ENCODE results near the gene GRIN1.

The GRIN1 gene

GRCh38 chr9:137205126-137206069 is 66.4 kb downstream of the GRIN1 start, which contains the start of the genes NDOR1 and TMEM203 (continued):
- TF ChIP-seq ZSCAN4 (tag by site-specific recombination; IDR thresholded peaks at IDR 0.05) (no peak), ZNF366 (tag by site-specific recombination; conservative IDR thresholded peaks at IDR 0.05) (no peak), ZNF473 (tag by site-specific recombination; IDR thresholded peaks at IDR 0.05) (no peak), KLF10 (tag by site-specific recombination; IDR thresholded peaks at IDR 0.05) (peak; percentile 72; the same call in 1 of the 2 replicates), SP3 (tag by site-specific recombination; IDR thresholded peaks at IDR 0.05) (peak; percentile 75), ZBTB26 (tag by site-specific recombination; optimal IDR thresholded peaks at IDR 0.05) (peak; percentile 79), KLF1 (tag by site-specific recombination; IDR thresholded peaks at IDR 0.05) (peak; percentile 33; the same call in 1 of the 2 replicates), ZNF521 (tag by site-specific recombination; IDR thresholded peaks at IDR 0.05) (no peak), ZEB2 (tag by site-specific recombination; IDR thresholded peaks at IDR 0.05) (0 out of 2 replicates have a peak, but pooled peaks have one; percentile 32), ZNF510 (tag by site-specific recombination; IDR thresholded peaks at IDR 0.05; ENCODE audit: insufficient replicate concordance) (no peak), ZNF792 (tag by site-specific recombination; IDR thresholded peaks at IDR 0.05) (no peak), ZNF677 (tag by site-specific recombination; IDR thresholded peaks at IDR 0.05) (no peak), ZNF26 (tag by site-specific recombination; IDR thresholded peaks at IDR 0.05) (no peak), ZNF2 (tag by site-specific recombination; IDR thresholded peaks at IDR 0.05) (peak; percentile 66; the same call in 1 of the 2 replicates), ZNF561 (tag by site-specific recombination; IDR thresholded peaks at IDR 0.05; ENCODE audit: borderline replicate concordance) (peak; percentile 86), ZBTB8A (tag by site-specific recombination; IDR thresholded peaks at IDR 0.05) (peak; percentile 78), ZNF621 (tag by site-specific recombination; IDR thresholded peaks at IDR 0.05) (no peak), ZNF580 (tag by site-specific recombination; IDR thresholded peaks at IDR 0.05) (peak; percentile 87), SP7 (tag by site-specific recombination; IDR thresholded peaks at IDR 0.05) (peak; percentile 34; the same call in 1 of the 2 replicates), PRDM1 (tag by site-specific recombination; IDR thresholded peaks at IDR 0.05) (no peak), ZNF768 (tag by site-specific recombination; IDR thresholded peaks at IDR 0.05) (no peak)

GRCh38 chr9:137206602-137207001 is 67.6 kb downstream of the GRIN1 start:
- CTCF ChIA-PET: interaction anchor here (0.7 to 1.8 kb wide), 6 partner anchors 12 to 148 kb away, joined by 3 to 9 read pairs (median 3); partner anchors contain the start of gene MAN1B1
- Histone ChIP-seq H3K27ac (ENCODE audit: extremely low read depth, low read depth, low read length) (no peak overlapping the region), H3K4me1 (ENCODE audit: control insufficient read depth, insufficient read depth, low read length) (peaks cover 7% of the 10 kb centered on the region), H3K36me3 (ENCODE audit: control insufficient read depth in 2 of 2, insufficient read depth in 1 of 2, low read length in 2 of 2) (peaks cover 10 to 35% of the 10 kb centered on the region in 2 experiments; a peak in 2 of 3 replicates), H3K9me3 (ENCODE audit: control insufficient read depth, insufficient read depth, low read depth, low read length) (no peaks in the 10 kb centered on the region), H3K4me3 (ENCODE audit: low read depth, low read length) (peak overlapping the region; percentile 92)
- POLR2A ChIA-PET: interaction anchor here (0.6 to 16.6 kb wide), 4 partner anchors 15 to 519 kb away, joined by 3 to 304 read pairs (median 91); partner anchors contain the start of genes ANAPC2, CYSRT1, RNF208 and RNF224
- TF ChIP-seq ZNF18 (tag by site-specific recombination; IDR thresholded peaks at IDR 0.05) (no peak), ZNF433 (tag by site-specific recombination; IDR thresholded peaks at IDR 0.05; ENCODE audit: low read depth) (no peak), PRDM1 (tag by site-specific recombination; IDR thresholded peaks at IDR 0.05) (no peak), KLF9 (tag by site-specific recombination; IDR thresholded peaks at IDR 0.05; ENCODE audit: low read depth) (no peak), ZBTB20 (tag by site-specific recombination; IDR thresholded peaks at IDR 0.05) (no peak), ZBTB17 (tag by site-specific recombination; IDR thresholded peaks at IDR 0.05) (no peak), ZFP41 (tag by site-specific recombination; IDR thresholded peaks at IDR 0.05; ENCODE audit: borderline replicate concordance) (no peak), OVOL3 (tag by site-specific recombination; IDR thresholded peaks at IDR 0.05) (no peak), ZNF138 (tag by site-specific recombination; IDR thresholded peaks at IDR 0.05; ENCODE audit: borderline replicate concordance) (no peak), ZNF362 (tag by site-specific recombination; IDR thresholded peaks at IDR 0.05) (no peak)

All from HEK293 (cell line).